PFSK-1 (cell line): ENCODE data around the gene TTF1.

Experiments used
- FOXP2 ChIP-seq: optimal IDR thresholded peaks from 2 replicates; pipeline ENCODE3; 2011; ENCODE audit warnings: borderline replicate concordance, control low read depth, inconsistent platforms; ENCODE audit not compliant: insufficient read depth; ENCODE audit errors: extremely low read length, extremely low read depth
- POLR2AphosphoS5 ChIP-seq: IDR thresholded peaks from 2 replicates; pipeline ENCODE4 v1.6.1; 2012; ENCODE audit warnings: low read depth, mild to moderate bottlenecking, control low read depth, low read length, moderate library complexity
- SIN3A ChIP-seq: IDR thresholded peaks from 2 replicates; pipeline ENCODE4 v1.6.1; 2012; ENCODE audit warnings: mild to moderate bottlenecking, low read length, moderate library complexity, borderline replicate concordance; ENCODE audit not compliant: insufficient read depth
- TAF1 ChIP-seq: IDR thresholded peaks from 2 replicates; pipeline ENCODE4 v1.6.1; 2012; ENCODE audit warnings: low read length, control low read depth, borderline replicate concordance; ENCODE audit not compliant: insufficient read depth
- TF ChIP-seq, protein P1 (sequence below), 2 experiments: IDR thresholded peaks; 2 replicates each; pipeline versions ENCODE4 v1.6.1 to v1.8.0; 2011 to 2012; ENCODE audit warnings: low read depth in 2 of 2, low read length in 2 of 2, control low read depth in 1 of 2, inconsistent platforms in 1 of 2, mild to moderate bottlenecking in 1 of 2, moderate library complexity in 1 of 2; ENCODE audit not compliant: insufficient read depth in 1 of 2

Gene TTF1

DNA sequence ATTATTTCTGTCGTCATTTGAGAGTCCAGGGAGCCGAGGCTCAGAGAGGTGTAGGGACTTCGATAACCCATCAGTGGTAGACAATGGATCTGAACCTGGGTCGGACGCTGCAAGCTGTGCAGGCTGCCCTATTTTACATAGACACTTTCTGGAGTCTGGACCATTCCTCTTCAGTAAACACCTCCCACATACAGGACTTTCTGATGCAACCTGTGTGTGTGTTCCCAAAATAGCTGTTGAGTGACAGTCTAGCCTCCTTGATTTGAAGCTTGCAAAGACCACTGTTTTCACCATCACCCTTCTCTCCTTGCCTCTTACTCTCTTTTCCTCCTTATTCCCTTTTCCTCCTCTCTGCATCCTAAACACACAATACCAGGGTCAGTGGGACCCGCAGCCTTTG is 34.1 kb upstream of the TTF1 start:
- TF ChIP-seq TAF1 (no peak), SIN3A (no peak), FOXP2 (no peak), POLR2AphosphoS5 (no peak)
- TF ChIP-seq, protein P1, sequence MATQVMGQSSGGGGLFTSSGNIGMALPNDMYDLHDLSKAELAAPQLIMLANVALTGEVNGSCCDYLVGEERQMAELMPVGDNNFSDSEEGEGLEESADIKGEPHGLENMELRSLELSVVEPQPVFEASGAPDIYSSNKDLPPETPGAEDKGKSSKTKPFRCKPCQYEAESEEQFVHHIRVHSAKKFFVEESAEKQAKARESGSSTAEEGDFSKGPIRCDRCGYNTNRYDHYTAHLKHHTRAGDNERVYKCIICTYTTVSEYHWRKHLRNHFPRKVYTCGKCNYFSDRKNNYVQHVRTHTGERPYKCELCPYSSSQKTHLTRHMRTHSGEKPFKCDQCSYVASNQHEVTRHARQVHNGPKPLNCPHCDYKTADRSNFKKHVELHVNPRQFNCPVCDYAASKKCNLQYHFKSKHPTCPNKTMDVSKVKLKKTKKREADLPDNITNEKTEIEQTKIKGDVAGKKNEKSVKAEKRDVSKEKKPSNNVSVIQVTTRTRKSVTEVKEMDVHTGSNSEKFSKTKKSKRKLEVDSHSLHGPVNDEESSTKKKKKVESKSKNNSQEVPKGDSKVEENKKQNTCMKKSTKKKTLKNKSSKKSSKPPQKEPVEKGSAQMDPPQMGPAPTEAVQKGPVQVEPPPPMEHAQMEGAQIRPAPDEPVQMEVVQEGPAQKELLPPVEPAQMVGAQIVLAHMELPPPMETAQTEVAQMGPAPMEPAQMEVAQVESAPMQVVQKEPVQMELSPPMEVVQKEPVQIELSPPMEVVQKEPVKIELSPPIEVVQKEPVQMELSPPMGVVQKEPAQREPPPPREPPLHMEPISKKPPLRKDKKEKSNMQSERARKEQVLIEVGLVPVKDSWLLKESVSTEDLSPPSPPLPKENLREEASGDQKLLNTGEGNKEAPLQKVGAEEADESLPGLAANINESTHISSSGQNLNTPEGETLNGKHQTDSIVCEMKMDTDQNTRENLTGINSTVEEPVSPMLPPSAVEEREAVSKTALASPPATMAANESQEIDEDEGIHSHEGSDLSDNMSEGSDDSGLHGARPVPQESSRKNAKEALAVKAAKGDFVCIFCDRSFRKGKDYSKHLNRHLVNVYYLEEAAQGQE (IDR thresholded peaks at IDR 0.05; ENCODE audit: insufficient read depth in 1 of 2, low read depth in 2 of 2, low read length in 2 of 2), result no peak

DNA sequence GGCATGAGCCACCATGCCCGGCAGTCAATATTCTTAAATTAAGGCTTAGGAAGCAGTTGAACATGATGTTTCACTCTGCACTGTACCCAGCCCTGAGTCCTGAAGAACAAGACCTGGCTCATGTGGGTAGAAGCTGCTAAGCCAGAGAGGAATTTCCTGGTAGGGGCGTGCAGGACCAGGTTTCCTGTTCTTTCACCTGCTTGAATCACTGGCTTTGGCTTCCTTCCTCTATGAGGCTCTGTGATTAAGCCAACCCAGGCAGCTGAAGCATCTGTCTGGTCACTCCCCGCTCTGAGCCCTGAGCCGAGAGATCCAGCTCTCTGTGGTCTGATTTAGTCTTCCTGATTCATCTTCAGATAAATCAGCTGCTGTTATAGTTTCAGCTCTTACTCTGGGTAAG is 32.5 kb upstream of the TTF1 start:
- TF ChIP-seq FOXP2 (no peak), POLR2AphosphoS5 (no peak), SIN3A (no peak), TAF1 (no peak)
- TF ChIP-seq, protein P1 (IDR thresholded peaks at IDR 0.05; ENCODE audit: insufficient read depth in 1 of 2, low read depth in 2 of 2, low read length in 2 of 2), result no peak

DNA sequence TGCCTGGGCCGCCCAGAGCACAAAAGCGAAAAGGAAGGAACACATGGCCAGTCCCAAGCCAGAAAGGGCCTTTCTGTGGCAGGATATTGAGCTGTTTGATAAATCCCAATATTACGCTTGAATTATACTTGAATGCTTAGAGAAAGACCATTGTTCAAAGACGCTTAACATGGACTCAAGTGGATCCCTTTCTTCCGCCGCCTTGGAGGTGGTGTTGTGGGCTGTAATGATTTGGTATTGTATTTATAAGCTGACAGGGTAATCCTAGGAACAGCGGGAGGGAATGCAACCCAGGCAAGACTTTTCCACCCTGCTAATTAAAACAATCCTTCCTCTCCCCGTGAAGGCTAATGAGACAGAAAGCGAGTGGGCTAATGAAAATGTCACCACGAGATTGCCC is 28.2 kb upstream of the TTF1 start:
- TF ChIP-seq SIN3A, result no peak
- TF ChIP-seq POLR2AphosphoS5, result no peak
- no peak for TF ChIP-seq TAF1
- TF ChIP-seq FOXP2, result no peak
- TF ChIP-seq, protein P1 (IDR thresholded peaks at IDR 0.05; ENCODE audit: insufficient read depth in 1 of 2, low read depth in 2 of 2, low read length in 2 of 2), result no peak

DNA sequence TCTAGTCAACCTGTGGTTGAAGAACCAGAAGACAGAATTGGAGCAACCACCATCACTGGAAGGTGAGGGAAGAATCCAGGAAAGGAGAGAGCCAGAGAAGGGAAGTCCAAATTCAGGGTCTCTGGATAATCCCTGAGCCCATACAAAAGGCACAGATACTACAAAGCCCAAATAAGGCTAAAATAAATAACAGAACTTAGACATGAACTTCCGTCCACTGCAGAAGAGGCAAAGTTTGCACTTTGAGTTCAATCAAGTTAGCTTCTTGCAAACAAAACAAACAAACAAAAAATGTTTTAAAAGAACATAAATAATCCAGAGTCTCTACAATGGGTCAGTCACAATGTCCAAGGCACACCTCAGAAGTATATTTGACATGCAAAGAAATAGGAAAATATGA is 24.4 kb upstream of the TTF1 start:
- TF ChIP-seq POLR2AphosphoS5, result no peak
- TF ChIP-seq FOXP2, result no peak
- no peak for TF ChIP-seq TAF1
- TF ChIP-seq, protein P1 (IDR thresholded peaks at IDR 0.05; ENCODE audit: insufficient read depth in 1 of 2, low read depth in 2 of 2, low read length in 2 of 2), result no peak
- no peak for TF ChIP-seq SIN3A

DNA sequence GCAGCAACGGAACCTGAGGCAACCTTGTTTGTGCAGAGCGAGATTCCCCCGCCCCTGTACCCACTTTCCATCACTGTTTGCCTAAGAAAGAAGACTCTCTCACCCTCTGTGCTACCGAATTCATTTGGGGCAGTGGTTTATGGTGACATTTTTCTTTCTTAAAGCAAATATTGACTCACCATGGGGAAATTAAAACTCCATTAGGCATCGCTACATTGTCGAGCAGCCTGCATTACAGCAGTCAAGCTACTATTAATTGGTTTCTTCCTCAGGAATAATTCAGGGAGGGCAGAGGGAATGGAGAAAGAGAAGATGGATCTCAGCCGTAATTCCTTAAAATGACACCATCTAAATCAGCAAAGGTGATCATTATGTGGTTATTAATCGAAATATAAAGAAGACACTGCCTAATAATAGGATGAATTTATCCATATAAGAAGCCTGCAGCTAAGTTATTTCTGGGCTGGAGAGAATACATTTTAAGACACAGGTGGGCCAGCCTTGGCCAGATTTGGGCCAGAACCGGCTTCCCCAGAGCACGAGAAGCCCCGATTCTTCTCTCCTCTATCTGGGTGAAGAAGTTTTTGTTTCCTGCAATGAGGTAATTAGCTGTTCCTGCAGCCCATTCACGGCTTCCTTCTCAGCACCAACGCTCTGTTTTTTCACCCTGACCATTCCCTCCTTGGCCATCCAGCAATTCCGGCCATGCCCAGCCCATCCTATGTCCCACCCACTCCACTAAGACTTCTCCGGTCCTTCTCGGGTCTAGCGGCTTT is 20.2 kb upstream of the TTF1 start:
- no peak for TF ChIP-seq FOXP2
- TF ChIP-seq POLR2AphosphoS5, result no peak
- TF ChIP-seq TAF1, result no peak
- TF ChIP-seq, protein P1 (IDR thresholded peaks at IDR 0.05; ENCODE audit: insufficient read depth in 1 of 2, low read depth in 2 of 2, low read length in 2 of 2), result no peak
- no peak for TF ChIP-seq SIN3A
